ENCODE data around the gene SYCP3. TPM values are rescaled to one million over a fixed set of nuclear protein-coding genes. Genes with fewer than 3 reads are reported as not detected.

SYCP3 gene
- total RNA-seq (2022; extraction: Qiagen RNA extraction): not detected in 5 replicates

DNA sequence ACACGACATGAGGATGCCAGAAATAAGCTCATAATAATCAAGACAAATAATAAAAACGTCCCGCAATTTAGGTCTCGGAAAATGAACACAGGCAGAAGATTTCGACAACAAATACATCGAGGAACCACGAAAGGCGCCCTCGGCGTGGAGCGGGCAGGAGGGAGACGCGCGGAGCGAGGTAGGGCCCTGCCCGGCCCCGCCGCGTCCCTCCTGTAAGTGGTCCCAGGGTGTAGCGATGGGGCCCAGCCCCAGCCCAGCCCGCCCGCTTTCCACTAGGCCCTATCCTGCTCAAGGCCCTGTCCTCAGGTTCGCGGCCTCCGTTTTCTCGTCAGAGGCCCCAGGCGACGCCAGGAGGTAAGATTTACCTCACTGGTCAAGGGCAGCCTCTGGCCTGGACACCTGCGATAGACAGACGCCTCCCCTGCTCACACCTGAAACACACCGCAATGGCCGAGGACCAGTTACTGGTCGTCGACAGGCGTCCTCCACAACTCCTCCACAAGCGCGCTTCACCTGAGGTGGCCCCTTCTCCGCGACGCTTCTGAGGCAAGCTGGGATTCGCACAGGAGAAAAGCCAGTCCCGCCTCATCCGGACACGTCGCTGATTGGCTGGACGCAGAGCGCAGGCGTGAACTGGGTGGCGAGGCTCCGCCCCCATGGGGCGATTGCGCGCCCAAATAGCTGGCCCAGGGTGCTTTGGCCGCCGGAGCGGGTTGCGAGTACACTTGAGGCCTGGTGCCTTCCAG is at the start of gene SYCP3:
TSS of gene SYCP3 (minus strand) at position 543 of the 746 bp plus-strand sequence. CDS start 1,527 bp downstream, outside the sequence.

DNA sequence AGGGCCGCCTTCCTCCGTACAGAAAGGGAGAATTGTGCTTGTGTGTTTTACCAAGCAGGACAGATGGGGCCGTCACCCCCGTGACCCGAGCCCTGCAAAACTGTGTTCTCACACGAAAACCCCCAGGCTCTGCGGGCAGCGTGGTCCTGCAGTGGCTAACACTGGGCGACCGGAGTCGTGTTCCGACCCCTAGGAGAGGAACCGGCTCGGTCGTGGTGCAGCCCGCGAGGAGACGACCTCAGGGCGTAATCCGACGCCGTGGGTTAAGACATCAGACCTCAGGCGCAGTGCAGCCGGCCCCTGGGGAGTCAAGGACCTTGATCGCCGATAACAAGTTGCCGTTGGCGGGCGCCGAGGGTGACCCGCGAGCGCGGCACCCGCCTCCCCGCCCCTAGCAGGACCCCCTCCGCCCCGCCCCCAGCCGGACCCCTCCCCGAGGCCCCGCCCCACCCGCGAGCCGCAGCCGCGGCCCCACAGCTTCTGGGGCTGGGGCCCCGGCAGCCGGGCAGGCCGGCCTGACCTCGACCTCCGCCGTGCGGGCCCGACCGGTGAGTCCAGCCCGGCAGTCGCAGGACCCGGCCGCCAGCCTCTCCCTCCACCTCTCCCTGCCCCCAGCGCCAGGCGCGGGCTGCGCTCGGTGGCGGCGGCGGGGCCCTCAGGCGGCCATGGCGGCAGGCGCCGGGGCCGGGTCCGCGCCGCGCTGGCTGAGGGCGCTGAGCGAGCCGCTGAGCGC is 41.9 kb downstream of the SYCP3 start, which contains the start of gene CHPT1:
TSS of gene CHPT1 (plus strand) at position 444 of the 733 bp plus-strand sequence. CDS start at position 666, 222 bp downstream.

Other genes with a start within 250 kb of the SYCP3 start
- not detected in 5 replicates for gene MYBPC1, start 144.5 kb downstream of the SYCP3 start, total RNA-seq (2022; extraction: Qiagen RNA extraction)
- gene CHPT1, start 41.8 kb downstream of the SYCP3 start, total RNA-seq (2022; extraction: Qiagen RNA extraction): 45.0 to 72.7 TPM (median 68.9 TPM) in 5 replicates
- gene GNPTAB, start 91.5 kb upstream of the SYCP3 start, total RNA-seq (2022; extraction: Qiagen RNA extraction): 11.7 to 13.9 TPM (median 12.5 TPM) in 5 replicates
- gene DRAM1, start 138.1 kb upstream of the SYCP3 start, total RNA-seq (2022; extraction: Qiagen RNA extraction): 17.3 to 22.6 TPM (median 19.8 TPM) in 5 replicates